22Rv1 (cell line): ENCODE results near the gene TM9SF4.

ENCODE experiments used
- CTCF ChIP-seq: fragments of 450-650 bp; IDR thresholded peaks from 2 replicates; pipeline ENCODE4 v1.5.1; 2017; ENCODE audit warnings: mild to moderate bottlenecking
- ZFX ChIP-seq: fragments of 450-650 bp; IDR thresholded peaks from 2 replicates; pipeline ENCODE4 v1.6.1; 2017; ENCODE audit warnings: antibody characterized with exemption, borderline replicate concordance

DNA sequence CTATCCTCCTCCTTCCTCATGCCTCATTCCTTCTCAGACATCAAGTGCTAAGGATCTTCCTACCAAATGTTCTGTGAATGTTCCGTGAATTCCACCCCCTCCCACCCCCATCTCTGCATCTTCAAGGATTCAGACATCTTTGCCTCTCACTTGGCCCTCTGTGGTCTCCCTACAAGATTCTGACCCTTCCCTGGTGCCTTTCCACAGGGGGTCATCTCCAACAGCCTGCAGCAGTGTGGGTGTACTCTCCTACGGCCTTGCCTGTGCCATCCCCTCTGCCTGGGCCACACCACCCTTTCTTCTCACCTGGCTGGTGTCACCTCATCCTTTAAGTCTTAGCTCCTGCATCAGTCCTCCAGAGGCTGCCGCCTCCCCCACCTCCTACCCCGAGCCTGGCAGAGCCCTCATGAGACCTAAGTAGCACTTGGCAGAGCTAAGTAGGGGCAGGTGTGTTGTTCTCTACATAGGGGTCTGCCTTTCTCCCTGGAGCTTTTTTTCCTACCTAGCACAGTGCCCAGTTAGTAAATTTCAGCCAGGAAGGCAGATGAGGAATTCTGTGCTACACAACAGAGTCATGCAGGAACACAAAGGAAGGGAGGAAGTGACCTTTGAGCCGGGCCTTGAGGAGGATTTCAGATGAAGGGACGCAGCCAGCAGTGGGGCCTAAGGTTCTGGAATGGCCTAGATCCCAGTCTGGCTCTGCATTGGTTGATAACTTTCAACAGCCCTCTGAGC is 43.1 kb downstream of the TM9SF4 start:
- TF ChIP-seq CTCF (no peak), ZFX (no peak)
